H9 (cell line): ENCODE measurements around the gene OBI1. TPM values are rescaled to one million over a fixed set of nuclear protein-coding genes. Genes with fewer than 3 reads are reported as not detected.
A peak's percentile ranks its signal among the peaks of the same experiment; 100 is the strongest.

Experiments
- DNase-seq: peaks from one replicate; pipeline ENCODE4 v3.0.0-alpha.2; 2017
- H2AFZ ChIP-seq: one replicate; pipeline ENCODE4 v1.6.1; 2013; ENCODE audit warnings: mild to moderate bottlenecking, low read length, control low read depth, moderate library complexity
- H2AK5ac ChIP-seq: 2 replicates; pipeline ENCODE4 v1.6.1; 2013; ENCODE audit warnings: low read length, control low read depth, mixed read lengths; ENCODE audit not compliant: insufficient read length
- H2BK120ac ChIP-seq: one replicate; pipeline ENCODE4 v1.6.1; 2013; ENCODE audit warnings: low read depth, mild to moderate bottlenecking, low read length, control low read depth, inconsistent platforms; ENCODE audit not compliant: poor library complexity, severe bottlenecking
- H2BK12ac ChIP-seq: 2 replicates; pipeline ENCODE4 v1.6.1; 2013; ENCODE audit warnings: low read length, control low read depth, mixed read lengths, low read depth; ENCODE audit not compliant: insufficient read length
- H2BK15ac ChIP-seq: 2 replicates; pipeline ENCODE4 v1.6.1; 2013; ENCODE audit warnings: low read depth, low read length, control low read depth
- H2BK20ac ChIP-seq: one replicate; pipeline ENCODE4 v1.6.1; 2013; ENCODE audit warnings: low read depth, mild to moderate bottlenecking, low read length, control low read depth, inconsistent platforms; ENCODE audit not compliant: poor library complexity, severe bottlenecking
- H2BK5ac ChIP-seq: 2 replicates; pipeline ENCODE4 v1.6.1; 2013; ENCODE audit warnings: low read length, control low read depth, mixed read lengths; ENCODE audit not compliant: insufficient read length
- H3K14ac ChIP-seq: 2 replicates; pipeline ENCODE4 v1.6.1; 2013; ENCODE audit warnings: low read length, control low read depth; ENCODE audit not compliant: insufficient read depth
- H3K18ac ChIP-seq: 2 replicates; pipeline ENCODE4 v1.6.1; 2013; ENCODE audit warnings: low read depth, mild to moderate bottlenecking, mixed read lengths, low read length, control low read depth; ENCODE audit not compliant: insufficient read length
- H3K23ac ChIP-seq: 2 replicates; pipeline ENCODE4 v1.6.1; 2013; ENCODE audit warnings: low read length, control low read depth, mixed read lengths, low read depth; ENCODE audit not compliant: insufficient read length
- H3K23me2 ChIP-seq: 2 replicates; pipeline ENCODE4 v1.6.1; 2013; ENCODE audit warnings: low read depth, mild to moderate bottlenecking, mixed read lengths, low read length, control low read depth; ENCODE audit not compliant: insufficient read length, poor library complexity, severe bottlenecking
- H3K27ac ChIP-seq: 2 replicates; pipeline ENCODE4 v1.5.1; 2013; ENCODE audit warnings: low read length, control low read depth, mixed read lengths, low read depth; ENCODE audit not compliant: insufficient read length
- H3K27me3 ChIP-seq: 2 replicates; pipeline ENCODE4 v1.6.1; 2013; ENCODE audit warnings: low read length, control low read depth, inconsistent platforms; ENCODE audit not compliant: insufficient read depth
- H3K4ac ChIP-seq: 2 replicates; pipeline ENCODE4 v1.6.1; 2013; ENCODE audit warnings: low read depth, mild to moderate bottlenecking, control low read depth, inconsistent platforms, low read length, moderate library complexity
- H3K4me1 ChIP-seq: 2 replicates; pipeline ENCODE4 v1.6.1; 2013; ENCODE audit warnings: low read length, control low read depth, inconsistent platforms; ENCODE audit not compliant: insufficient read depth
- H3K4me2 ChIP-seq: 2 replicates; pipeline ENCODE4 v1.6.1; 2013; ENCODE audit warnings: low read length, control low read depth, mixed read lengths; ENCODE audit not compliant: insufficient read length, insufficient read depth
- H3K56ac ChIP-seq: 2 replicates; pipeline ENCODE4 v1.6.1; 2013; ENCODE audit warnings: low read depth, mild to moderate bottlenecking, mixed read lengths, low read length, control low read depth; ENCODE audit not compliant: insufficient read length
- H3K79me1 ChIP-seq: 2 replicates; pipeline ENCODE4 v1.6.1; 2013; ENCODE audit warnings: low read depth, mild to moderate bottlenecking, moderate library complexity, low read length, control low read depth, inconsistent platforms; ENCODE audit not compliant: insufficient read depth, poor library complexity, severe bottlenecking
- H3K79me2 ChIP-seq: 2 replicates; pipeline ENCODE4 v1.6.1; 2013; ENCODE audit warnings: low read length, control low read depth, inconsistent platforms; ENCODE audit not compliant: insufficient read depth
- H3K9ac ChIP-seq: 2 replicates; pipeline ENCODE4 v1.6.1; 2013; ENCODE audit warnings: low read length, control low read depth, mixed read lengths; ENCODE audit not compliant: insufficient read length; ENCODE audit errors: extremely low read depth
- H3K9me3 ChIP-seq: one replicate; pipeline ENCODE4 v1.6.1; 2013; ENCODE audit warnings: low read depth, low read length, inconsistent platforms; ENCODE audit not compliant: control insufficient read depth
- H3T11ph ChIP-seq: one replicate; pipeline ENCODE4 v1.6.1; 2013; ENCODE audit warnings: mild to moderate bottlenecking, low read length, control low read depth, inconsistent platforms
- H4K20me1 ChIP-seq: one replicate; pipeline ENCODE4 v1.6.1; 2013; ENCODE audit not compliant: control insufficient read depth, insufficient read length, insufficient read depth
- H4K5ac ChIP-seq: 2 replicates; pipeline ENCODE4 v1.6.1; 2013; ENCODE audit warnings: low read depth, mild to moderate bottlenecking, mixed read lengths, low read length, control low read depth; ENCODE audit not compliant: insufficient read length
- H4K8ac ChIP-seq: replicated peaks from 2 replicates; pipeline ENCODE4 v1.6.1; 2013; ENCODE audit warnings: low read length, control low read depth, mixed read lengths, low read depth; ENCODE audit not compliant: insufficient read length
- H4K91ac ChIP-seq: 2 replicates; pipeline ENCODE4 v1.6.1; 2013; ENCODE audit warnings: low read depth, mild to moderate bottlenecking, moderate library complexity, mixed read lengths, low read length, control low read depth; ENCODE audit not compliant: insufficient read length
- H3K27ac Mint-ChIP-seq, 3 experiments: 2 replicates in 2 of 3; 3 replicates in 1 of 3; pipeline ENCODE4 v1.8.0; 2020 to 2021; ENCODE audit warnings: mixed read lengths in 3 of 3, mild to moderate bottlenecking in 1 of 3, moderate library complexity in 1 of 3
- H3K27me3 Mint-ChIP-seq: 2 replicates; pipeline ENCODE4 v1.8.0; 2021; ENCODE audit warnings: low read depth, mild to moderate bottlenecking, moderate library complexity, mixed read lengths
- H3K36me3 Mint-ChIP-seq, 3 experiments: 2 replicates in 2 of 3; 3 replicates in 1 of 3; pipeline ENCODE4 v1.8.0; 2020 to 2021; ENCODE audit warnings: low read depth in 3 of 3, mixed read lengths in 3 of 3; ENCODE audit not compliant: insufficient read depth in 1 of 3
- H3K4me1 Mint-ChIP-seq, 2 experiments: 2 replicates each; pipeline ENCODE4 v1.8.0; 2020; ENCODE audit warnings: mixed read lengths in 2 of 2
- H3K4me3 Mint-ChIP-seq, 2 experiments: 2 replicates in 1 of 2; 3 replicates in 1 of 2; pipeline ENCODE4 v1.8.0; 2020 to 2021; ENCODE audit warnings: mild to moderate bottlenecking in 2 of 2, mixed read lengths in 2 of 2, moderate library complexity in 1 of 2
- H3K9me3 Mint-ChIP-seq, 2 experiments: 2 replicates in 1 of 2; 3 replicates in 1 of 2; pipeline ENCODE4 v1.8.0; 2020; ENCODE audit warnings: mild to moderate bottlenecking in 2 of 2, mixed read lengths in 2 of 2, moderate library complexity in 1 of 2
- WGBS: extraction: QIAGEN DNeasy Blood & Tissue Kit; methylation state at CpG from one replicate; pipeline ENCODE4 v1.1.7; 2013; ENCODE audit warnings: missing lambda C conversion rate, low lambda C conversion rate, mixed read lengths; ENCODE audit not compliant: insufficient read length; ENCODE audit errors: extremely low coverage; 5-methylcytosine and 5-hydroxymethylcytosine counted together
- total RNA-seq: library from RNA; stranded (reverse); gene quantifications from 2 replicates; pipeline ENCODE4 v1.2.1, GENCODE V29; 2021
- TF ChIP-seq, protein P1 (sequence below): fragments of 200-600 bp; sonication (generic); conservative IDR thresholded peaks from 3 replicates; pipeline ENCODE4 v1.8.0; 2021; ENCODE audit warnings: antibody characterized with exemption, mild to moderate bottlenecking

The OBI1 gene
- total RNA-seq, 1 experiment from 2014 or later = 24.4 TPM

DNA sequence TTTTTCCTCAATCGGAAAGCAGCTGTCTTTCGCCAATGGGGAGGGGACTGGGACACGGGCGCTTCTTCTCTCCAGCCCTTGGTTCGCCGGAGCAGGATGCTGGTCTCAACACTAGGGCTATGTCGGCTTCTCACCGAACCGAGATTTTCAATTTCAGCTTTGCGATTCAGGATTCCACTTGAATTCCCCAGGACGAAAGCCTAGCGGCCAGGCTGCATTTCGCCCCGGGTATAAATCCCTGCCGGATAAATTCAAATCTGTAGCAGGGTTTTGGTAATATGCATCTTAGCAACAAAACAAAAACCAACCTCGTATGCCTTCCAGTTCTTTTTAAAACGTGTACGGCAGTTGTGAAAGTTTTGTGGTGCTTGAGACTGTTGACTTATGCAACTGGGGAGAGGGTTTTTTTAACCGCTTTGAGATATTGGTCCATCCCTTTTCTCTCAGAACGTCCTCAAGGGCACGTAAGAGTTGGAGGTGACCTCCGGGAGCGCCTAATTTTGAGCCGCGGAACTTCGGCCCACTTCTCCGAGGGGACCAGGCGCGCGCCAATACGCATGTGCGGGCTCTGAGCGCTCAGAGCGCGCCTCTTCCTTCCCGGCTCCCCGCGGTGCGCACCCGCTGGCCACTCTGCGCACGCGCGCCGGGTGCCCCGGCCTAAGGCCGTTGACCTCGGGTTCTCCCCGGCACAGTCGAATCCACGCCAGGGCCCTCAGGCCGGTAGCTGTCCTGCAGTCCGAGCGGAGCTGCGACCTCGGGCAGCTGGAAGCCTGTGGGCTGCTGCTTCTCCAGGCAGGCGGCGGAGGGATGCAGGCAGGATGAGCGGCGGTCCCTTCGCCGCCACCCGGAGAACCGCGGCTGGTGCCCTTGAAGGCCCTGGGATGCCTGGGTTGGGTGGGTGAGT, 63.2 kb downstream of the OBI1 start:
- Mint-ChIP-seq H3K27me3 (peaks cover 100% of the 10 kb centered on the region), H3K9me3 (peaks cover 0 to 21% of the 10 kb centered on the region in 2 experiments; a peak in 2 of 5 replicates), H3K27ac (no peak overlapping the region), H3K4me1 (peaks cover 20 to 49% of the 10 kb centered on the region in 2 experiments), H3K4me3 (peak overlapping the region; percentile 51 to 78), H3K36me3 (no peaks in the 10 kb centered on the region; a peak in 2 of 7 replicates)
- H3K56ac ChIP-seq = no peak overlapping the region
- peak; percentile 78 for DNase-seq
- H2BK5ac ChIP-seq = no peak overlapping the region
- no peak overlapping the region for H4K5ac ChIP-seq
- no peak overlapping the region for H3T11ph ChIP-seq
- no CpG with 5 or more reads among the region's 65 CpGs for WGBS
- H2BK20ac ChIP-seq = no peak overlapping the region
- no peak overlapping the region for H2AK5ac ChIP-seq
- peaks cover 73% of the 10 kb centered on the region for H3K27me3 ChIP-seq
- H4K20me1 ChIP-seq = no peaks in the 10 kb centered on the region
- H2BK15ac ChIP-seq = no peak overlapping the region
- H3K79me2 ChIP-seq = no peaks in the 10 kb centered on the region
- no peak overlapping the region for H3K14ac ChIP-seq
- H3K23ac ChIP-seq = no peak overlapping the region
- no peak overlapping the region for H3K18ac ChIP-seq
- TF ChIP-seq, protein P1, sequence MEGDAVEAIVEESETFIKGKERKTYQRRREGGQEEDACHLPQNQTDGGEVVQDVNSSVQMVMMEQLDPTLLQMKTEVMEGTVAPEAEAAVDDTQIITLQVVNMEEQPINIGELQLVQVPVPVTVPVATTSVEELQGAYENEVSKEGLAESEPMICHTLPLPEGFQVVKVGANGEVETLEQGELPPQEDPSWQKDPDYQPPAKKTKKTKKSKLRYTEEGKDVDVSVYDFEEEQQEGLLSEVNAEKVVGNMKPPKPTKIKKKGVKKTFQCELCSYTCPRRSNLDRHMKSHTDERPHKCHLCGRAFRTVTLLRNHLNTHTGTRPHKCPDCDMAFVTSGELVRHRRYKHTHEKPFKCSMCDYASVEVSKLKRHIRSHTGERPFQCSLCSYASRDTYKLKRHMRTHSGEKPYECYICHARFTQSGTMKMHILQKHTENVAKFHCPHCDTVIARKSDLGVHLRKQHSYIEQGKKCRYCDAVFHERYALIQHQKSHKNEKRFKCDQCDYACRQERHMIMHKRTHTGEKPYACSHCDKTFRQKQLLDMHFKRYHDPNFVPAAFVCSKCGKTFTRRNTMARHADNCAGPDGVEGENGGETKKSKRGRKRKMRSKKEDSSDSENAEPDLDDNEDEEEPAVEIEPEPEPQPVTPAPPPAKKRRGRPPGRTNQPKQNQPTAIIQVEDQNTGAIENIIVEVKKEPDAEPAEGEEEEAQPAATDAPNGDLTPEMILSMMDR = peak; percentile 26; the same call in 1 of the 3 replicates
- H3K27ac ChIP-seq = no peak overlapping the region
- no peak overlapping the region for H4K8ac ChIP-seq
- H2AFZ ChIP-seq = no peak overlapping the region
- no peaks in the 10 kb centered on the region for H3K9me3 ChIP-seq
- H3K4me1 ChIP-seq = no peaks in the 10 kb centered on the region
- no peak overlapping the region for H2BK120ac ChIP-seq
- H3K4me2 ChIP-seq = peak overlapping the region; percentile 62
- no peak overlapping the region for H2BK12ac ChIP-seq
- no peaks in the 10 kb centered on the region for H3K79me1 ChIP-seq
- H3K23me2 ChIP-seq = peaks cover 13% of the 10 kb centered on the region
- H3K9ac ChIP-seq = no peak overlapping the region
- H3K4ac ChIP-seq = no peak overlapping the region
- no peak overlapping the region for H4K91ac ChIP-seq
